Adrenal gland (tissue), 12 donors: Measurements from ENCODE around the gene CCNK. TPM values are rescaled to one million over a fixed set of nuclear protein-coding genes. Genes with fewer than 3 reads are reported as not detected.

Experiments
- DNase-seq, 7 donors: peaks; one replicate each; pipeline ENCODE4 v3.0.0-alpha.2; 2019 to 2020
- H3K27ac ChIP-seq, 5 donors: fragments of 200-600 bp; sonication (generic) in 4 of 5; 1 replicate in 3 of 5; 2 replicates in 2 of 5; pipeline versions ENCODE4 v1.5.1 to v1.8.0; 2016 to 2020; ENCODE audit warnings: mild to moderate bottlenecking in 1 of 5
- H3K27me3 ChIP-seq: fragments of 200-600 bp; 2 replicates; pipeline ENCODE4 v1.8.0; 2021
- H3K36me3 ChIP-seq, 2 donors: fragments of 200-600 bp; replicated peaks in 1 of 2; 1 replicate in 1 of 2; 2 replicates in 1 of 2; pipeline versions ENCODE4 v1.5.1 to v1.8.0; 2018 to 2022
- H3K4me1 ChIP-seq, 2 donors: fragments of 200-600 bp; replicated peaks in 1 of 2; 1 replicate in 1 of 2; 2 replicates in 1 of 2; pipeline versions ENCODE4 v1.5.1 to v1.8.0; 2018 to 2021
- H3K4me3 ChIP-seq, 4 donors: fragments of 200-600 bp; sonication (generic) in 3 of 4; one replicate each; pipeline ENCODE4 v1.5.1; 2016 to 2018
- H3K9me3 ChIP-seq, 3 donors: fragments of 200-600 bp; sonication (generic) in 1 of 3; replicated peaks in 1 of 3; 1 replicate in 2 of 3; 2 replicates in 1 of 3; pipeline versions ENCODE4 v1.5.1 to v1.8.0; 2016 to 2021
- POLR2A ChIP-seq, 2 donors: fragments of 450-650 bp; IDR thresholded peaks; one replicate each; pipeline ENCODE4 v1.6.1; 2017; ENCODE audit warnings: antibody characterized with exemption in 2 of 2, mild to moderate bottlenecking in 2 of 2, moderate library complexity in 1 of 2
- WGBS, 4 donors: extraction: QIAGEN DNeasy Blood & Tissue Kit in 2 of 4; methylation state at CpG; one replicate each; pipeline versions ENCODE4 v1.1.5 to v1.1.7; 2013 to 2017; 5-methylcytosine and 5-hydroxymethylcytosine counted together
- intact Hi-C, 2 donors: fragments of 100-400 bp; cut with DNase I; formaldehyde crosslinking; loops; one replicate each; pipeline versions ENCODE4 v1.14.1 to v1.15.0; 2022 to 2023
- polyA plus RNA-seq, 3 donors: library from polyadenylated mRNA; stranded (reverse); fragments of 200-250 nt in 2 of 3; fragments of 350-450 nt in 1 of 3; fragmentation: Illumina TruSeq in 1 of 3; extraction: RNeasy Lipid Tissue Mini Kit (QIAGEN cat#74804) in 1 of 3; gene quantifications; one replicate each; pipeline ENCODE4 v1.2.3, GENCODE V29; 2013 to 2014
- total RNA-seq, 9 donors: library from RNA; depleted of rRNA in 4 of 9; stranded (reverse); fragments of >200 nt in 4 of 9; fragments of 120-200 nt in 1 of 9; fragmentation: NEBNext Ultra II Directional in 1 of 9; extraction: Animal tissue kit (Norgen Biotek cat#: 25700) in 1 of 9; gene quantifications; one replicate each; pipeline versions ENCODE4 v1.1.0 to v1.2.4, GENCODE V29; 2013 to 2023
- TF ChIP-seq, protein P1 (sequence below), 6 experiments: fragments of 450-650 bp in 4 of 6; fragments of 200-600 bp in 2 of 6; sonication (generic) in 1 of 6; IDR thresholded peaks; 1 replicate in 5 of 6; 2 replicates in 1 of 6; pipeline versions ENCODE4 v1.5.1 to v1.8.0; 2016 to 2021; ENCODE audit warnings: antibody characterized with exemption in 6 of 6, mild to moderate bottlenecking in 2 of 6, moderate library complexity in 1 of 6
- donor health status: healthy with polysubstance abuse.
- donor health status: Bipolar disorder and iron deficiency.
- donor health status: DM: yes; HTN: yes; CAD: no.
- donor health status: DM: no; HTN: no; CAD: no.
- donor health status: DM: no; HTN: no; CAD: no.
- donor health status: DM: yes; HTN: yes; CAD: no.

Gene CCNK
- total and polyA plus RNA-seq, 12 donors: 9.9 to 44.3 (median 20.2) TPM

DNA sequence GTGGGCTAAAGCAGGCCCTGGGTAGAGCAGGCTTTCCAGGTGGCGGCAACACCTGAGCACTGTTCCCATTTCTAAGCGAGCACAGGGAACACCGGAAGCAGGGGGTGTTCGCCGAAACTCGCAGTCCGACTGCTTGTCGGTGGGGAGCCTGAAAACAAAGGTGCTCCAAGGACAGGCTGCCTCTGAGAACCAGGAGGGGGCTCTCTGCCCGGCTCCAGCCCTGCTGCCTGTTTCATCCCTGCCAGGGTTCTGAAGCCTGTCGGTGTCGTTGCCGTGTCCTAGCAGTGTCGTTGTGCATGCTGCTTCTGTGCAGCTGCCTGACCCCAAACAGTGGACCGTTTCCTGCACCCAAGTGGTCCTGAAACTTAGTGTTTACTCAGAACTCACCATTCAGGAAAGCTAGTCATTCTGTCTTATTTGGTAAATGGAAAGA is 21.8 kb downstream of the CCNK start:
- Histone ChIP-seq H3K9me3 (no peaks in the 10 kb centered on the region), H3K27me3 (no peaks in the 10 kb centered on the region), H3K4me3 (no peak overlapping the region), H3K4me1 (no peaks in the 10 kb centered on the region), H3K27ac (no peak overlapping the region), H3K36me3 (peaks cover 0 to 72% of the 10 kb centered on the region in 2 donors)
- TF ChIP-seq, protein P1, sequence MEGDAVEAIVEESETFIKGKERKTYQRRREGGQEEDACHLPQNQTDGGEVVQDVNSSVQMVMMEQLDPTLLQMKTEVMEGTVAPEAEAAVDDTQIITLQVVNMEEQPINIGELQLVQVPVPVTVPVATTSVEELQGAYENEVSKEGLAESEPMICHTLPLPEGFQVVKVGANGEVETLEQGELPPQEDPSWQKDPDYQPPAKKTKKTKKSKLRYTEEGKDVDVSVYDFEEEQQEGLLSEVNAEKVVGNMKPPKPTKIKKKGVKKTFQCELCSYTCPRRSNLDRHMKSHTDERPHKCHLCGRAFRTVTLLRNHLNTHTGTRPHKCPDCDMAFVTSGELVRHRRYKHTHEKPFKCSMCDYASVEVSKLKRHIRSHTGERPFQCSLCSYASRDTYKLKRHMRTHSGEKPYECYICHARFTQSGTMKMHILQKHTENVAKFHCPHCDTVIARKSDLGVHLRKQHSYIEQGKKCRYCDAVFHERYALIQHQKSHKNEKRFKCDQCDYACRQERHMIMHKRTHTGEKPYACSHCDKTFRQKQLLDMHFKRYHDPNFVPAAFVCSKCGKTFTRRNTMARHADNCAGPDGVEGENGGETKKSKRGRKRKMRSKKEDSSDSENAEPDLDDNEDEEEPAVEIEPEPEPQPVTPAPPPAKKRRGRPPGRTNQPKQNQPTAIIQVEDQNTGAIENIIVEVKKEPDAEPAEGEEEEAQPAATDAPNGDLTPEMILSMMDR (IDR thresholded peaks at IDR 0.05): no peak
- TF ChIP-seq POLR2A (IDR thresholded peaks at IDR 0.05): no peak
- WGBS, 4 donors: 68 to 85% (median 82%) methylated on average over 6 to 14 of the region's 14 CpGs
- intact Hi-C loops: no loop called here
- DNase-seq: no peak

DNA sequence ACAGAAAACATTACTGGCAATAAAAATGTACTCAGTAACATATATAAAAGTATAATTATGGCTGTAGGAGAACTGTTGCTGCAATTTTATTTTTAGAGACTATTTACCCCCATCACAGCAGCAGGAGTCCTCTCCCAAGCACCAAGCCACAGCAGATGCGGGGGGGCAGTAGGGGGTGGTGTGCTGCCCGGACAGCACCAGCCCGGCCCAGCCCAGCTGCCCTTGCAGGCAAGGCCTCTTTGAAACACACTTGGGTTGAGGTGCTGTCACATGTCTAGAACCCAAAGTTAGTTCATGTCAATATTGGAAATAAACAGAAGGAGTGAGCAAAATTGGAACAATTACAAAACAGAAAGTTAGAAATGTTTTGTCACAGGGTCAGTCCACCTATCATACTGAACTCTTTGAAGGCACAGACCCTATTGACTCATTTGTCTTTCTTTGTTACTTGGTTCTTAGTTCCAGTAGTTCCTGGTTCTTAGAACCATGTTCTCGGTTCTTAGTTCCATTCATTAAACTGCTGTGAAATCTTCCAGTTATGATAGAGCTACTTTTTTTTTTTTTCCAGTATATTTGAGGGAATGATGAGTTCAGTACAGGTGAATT is 22.7 kb downstream of the CCNK start:
- Histone ChIP-seq H3K4me3 (no peak overlapping the region), H3K9me3 (no peaks in the 10 kb centered on the region), H3K27ac (no peak overlapping the region), H3K27me3 (no peaks in the 10 kb centered on the region), H3K4me1 (no peaks in the 10 kb centered on the region), H3K36me3 (peaks cover 0 to 82% of the 10 kb centered on the region in 2 donors)
- no peak for DNase-seq
- intact Hi-C loops: no loop called here
- 81 to 91% (median 85%) methylated on average over 4 of the region's 4 CpGs for WGBS, 4 donors
- TF ChIP-seq, protein P1 (IDR thresholded peaks at IDR 0.05): no peak
- TF ChIP-seq POLR2A (IDR thresholded peaks at IDR 0.05): no peak

DNA sequence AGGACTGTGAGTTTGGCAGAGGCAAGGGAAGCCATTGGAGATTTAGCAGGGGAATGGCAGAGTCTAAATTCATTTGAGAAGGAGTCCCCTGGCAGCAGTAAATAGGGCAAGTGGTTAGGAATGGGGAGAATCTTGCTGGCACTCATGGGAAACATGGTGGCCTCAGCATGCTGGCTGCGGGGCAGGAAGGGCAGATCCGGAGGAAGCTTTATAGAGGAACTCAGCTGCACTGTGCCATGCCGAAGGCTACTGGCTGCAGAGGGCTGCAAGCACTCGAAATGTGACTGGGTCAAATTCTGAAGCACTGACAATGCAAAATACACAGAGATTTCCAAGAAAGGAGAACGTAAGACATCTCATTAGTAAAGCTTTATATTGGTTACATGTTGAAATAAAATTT is 23.9 kb downstream of the CCNK start:
- H3K4me3 ChIP-seq: no peak overlapping the region
- no peak overlapping the region for H3K27ac ChIP-seq
- H3K4me1 ChIP-seq: no peaks in the 10 kb centered on the region
- no peaks in the 10 kb centered on the region for H3K9me3 ChIP-seq
- DNase-seq: no peak
- intact Hi-C loops: no loop called here
- H3K36me3 ChIP-seq: peaks cover 0 to 93% of the 10 kb centered on the region in 2 donors
- no peaks in the 10 kb centered on the region for H3K27me3 ChIP-seq
- 86 to 92% (median 89%) methylated on average over 5 of the region's 5 CpGs for WGBS, 4 donors
- TF ChIP-seq, protein P1 (IDR thresholded peaks at IDR 0.05): no peak
- no peak for TF ChIP-seq POLR2A (IDR thresholded peaks at IDR 0.05)

DNA sequence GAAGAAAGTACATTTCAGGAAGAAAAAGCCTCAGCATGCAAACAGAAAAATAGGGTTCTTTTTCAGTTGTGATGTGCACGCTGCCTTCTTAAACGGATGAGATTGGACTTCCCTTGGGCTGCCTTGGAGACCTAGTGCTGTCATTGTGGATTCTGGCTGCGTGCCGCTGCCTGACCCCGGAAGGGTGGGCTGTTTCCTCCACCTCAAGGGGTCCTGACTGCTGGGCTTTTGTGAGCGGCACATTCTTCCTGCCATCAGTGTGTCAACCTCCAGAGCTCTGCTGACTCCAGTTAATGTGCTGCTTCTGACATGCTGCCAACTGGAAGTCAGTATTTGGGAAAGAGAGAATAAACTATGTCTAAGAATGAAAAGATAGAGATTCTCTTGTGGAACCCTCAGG is 25.1 kb downstream of the CCNK start:
- Histone ChIP-seq H3K27ac (no peak overlapping the region), H3K4me1 (no peaks in the 10 kb centered on the region), H3K4me3 (no peak overlapping the region), H3K36me3 (peaks cover 0 to 94% of the 10 kb centered on the region in 2 donors), H3K9me3 (no peaks in the 10 kb centered on the region), H3K27me3 (no peaks in the 10 kb centered on the region)
- no peak for DNase-seq
- TF ChIP-seq POLR2A (IDR thresholded peaks at IDR 0.05): no peak
- TF ChIP-seq, protein P1 (IDR thresholded peaks at IDR 0.05): no peak
- WGBS, 4 donors: 80 to 84% (median 83%) methylated on average over 6 of the region's 6 CpGs
- intact Hi-C loops: no loop called here
